Measurements from ENCODE around the gene TMPRSS6. TPM values are rescaled to one million over a fixed set of nuclear protein-coding genes. Genes with fewer than 3 reads are reported as not detected.

Gene TMPRSS6
- total RNA-seq, 6 experiments from 2014 or later, result not detected

GRCh38 chr22:37090920-37091695 lies 18.4 kb downstream of the TMPRSS6 start:
- no peak for DNase-seq
- no peaks in the 10 kb centered on the region for H3K36me3 Mint-ChIP-seq (ENCODE audit: low read depth)
- no peak overlapping the region for H3K27ac Mint-ChIP-seq
- no peak overlapping the region for H3K4me3 Mint-ChIP-seq
- H3K4me1 Mint-ChIP-seq (ENCODE audit: low read depth), result peaks cover 9% of the 10 kb centered on the region
- H3K9me3 Mint-ChIP-seq, result no peaks in the 10 kb centered on the region
- TF ChIP-seq CTCF (IDR thresholded peaks at IDR 0.05), result no peak
- peaks cover 32% of the 10 kb centered on the region for H3K27me3 Mint-ChIP-seq (ENCODE audit: insufficient read depth)

GRCh38 chr22:37089434-37089833 lies 20.1 kb downstream of the TMPRSS6 start:
- DNase-seq, result no peak
- Mint-ChIP-seq H3K9me3 (no peaks in the 10 kb centered on the region), H3K4me3 (no peak overlapping the region), H3K4me1 (ENCODE audit: low read depth) (peaks cover 9% of the 10 kb centered on the region), H3K27me3 (ENCODE audit: insufficient read depth) (peaks cover 30% of the 10 kb centered on the region), H3K36me3 (ENCODE audit: low read depth) (no peaks in the 10 kb centered on the region), H3K27ac (no peak overlapping the region)
- no peak for TF ChIP-seq CTCF (IDR thresholded peaks at IDR 0.05)

DNA sequence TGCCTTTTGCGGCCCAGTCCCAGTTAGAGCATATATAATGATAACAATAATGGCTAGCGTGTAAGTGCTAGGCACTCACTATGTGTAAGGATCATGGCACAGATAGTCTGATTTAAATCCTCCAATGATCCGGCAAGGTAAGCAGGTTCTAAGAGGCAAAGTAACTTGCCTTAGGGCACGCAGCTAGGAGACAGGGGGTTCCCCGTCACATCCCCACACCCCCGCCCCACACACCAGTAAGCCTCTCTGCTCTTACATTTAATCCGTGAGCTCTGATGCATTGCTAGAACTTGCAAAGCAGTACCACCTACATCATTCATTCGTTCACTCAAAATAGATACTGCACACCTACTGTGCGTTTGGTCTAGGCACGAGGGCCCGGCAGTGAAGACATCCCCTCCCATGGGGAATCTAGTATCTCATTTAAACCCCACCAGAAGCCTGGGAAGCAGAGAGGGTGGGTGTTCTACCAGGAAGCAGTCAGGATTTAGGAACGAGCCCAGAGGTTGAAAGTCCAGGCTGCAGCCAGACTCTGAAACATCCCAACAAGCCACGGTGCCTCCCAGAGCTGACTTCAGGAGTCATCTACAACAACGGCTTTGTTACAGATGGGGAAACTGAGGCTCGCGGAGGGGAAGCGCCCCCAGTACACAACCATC lies 20.6 kb downstream of the TMPRSS6 start:
- no peak overlapping the region for H3K27ac Mint-ChIP-seq
- peaks cover 30% of the 10 kb centered on the region for H3K27me3 Mint-ChIP-seq (ENCODE audit: insufficient read depth)

DNA sequence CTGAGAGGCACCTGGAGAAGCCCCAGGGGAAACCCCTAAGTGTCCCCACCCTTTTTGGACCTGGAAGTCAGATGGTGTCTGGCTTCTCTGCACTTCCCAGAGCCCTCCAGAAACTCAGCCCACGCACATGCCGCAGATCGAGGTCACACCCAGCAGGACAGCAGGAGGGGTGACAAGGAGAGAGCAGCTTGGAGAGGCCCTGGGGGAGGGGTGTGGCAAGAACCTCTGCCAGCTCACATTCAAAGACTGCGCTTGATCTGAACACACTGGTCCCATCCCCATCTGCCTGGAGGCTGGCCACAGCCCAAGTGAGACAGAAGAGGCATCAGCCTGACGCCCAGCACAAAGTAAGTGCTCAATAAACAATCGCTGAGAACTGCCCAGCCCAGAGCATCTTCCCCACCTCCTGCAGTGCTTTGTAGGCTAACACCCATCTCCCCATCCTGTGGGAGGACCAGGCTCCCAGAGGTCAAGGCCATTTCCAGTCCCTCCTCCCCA lies 21.4 kb downstream of the TMPRSS6 start:
- Mint-ChIP-seq H3K27me3 (ENCODE audit: insufficient read depth) (peaks cover 35% of the 10 kb centered on the region), H3K9me3 (no peaks in the 10 kb centered on the region), H3K4me1 (ENCODE audit: low read depth) (peaks cover 9% of the 10 kb centered on the region), H3K36me3 (ENCODE audit: low read depth) (no peaks in the 10 kb centered on the region), H3K27ac (no peak overlapping the region), H3K4me3 (no peak overlapping the region)
- no peak for TF ChIP-seq CTCF (IDR thresholded peaks at IDR 0.05)
- DNase-seq, result peak; percentile 15

More for the DNA sequence above, 20.6 kb downstream of the TMPRSS6 start:
- H3K36me3 Mint-ChIP-seq (ENCODE audit: low read depth), result no peaks in the 10 kb centered on the region
- H3K4me1 Mint-ChIP-seq (ENCODE audit: low read depth), result peaks cover 9% of the 10 kb centered on the region
- H3K9me3 Mint-ChIP-seq, result no peaks in the 10 kb centered on the region
- H3K4me3 Mint-ChIP-seq, result no peak overlapping the region
- no peak for DNase-seq
- TF ChIP-seq CTCF (IDR thresholded peaks at IDR 0.05), result no peak

DNA sequence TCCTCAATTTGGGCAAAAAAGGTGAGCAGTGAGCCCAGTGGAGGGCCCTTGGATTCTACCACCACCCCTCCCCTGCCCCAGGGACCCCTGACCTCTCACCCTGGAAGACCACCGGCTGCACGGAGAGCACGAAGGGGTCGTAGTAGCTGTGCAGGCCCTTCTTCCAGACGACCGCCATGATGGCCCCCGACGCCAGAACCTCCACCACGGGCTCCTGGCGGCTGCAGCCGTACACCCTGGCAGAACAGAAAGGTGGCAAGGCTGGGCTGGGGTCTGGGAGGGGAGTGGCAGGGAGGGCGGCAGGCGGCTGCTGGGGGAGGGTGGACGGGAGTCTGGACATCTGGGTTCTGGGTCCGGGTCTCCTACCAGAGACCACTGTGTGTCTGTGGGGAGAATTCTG lies 23.3 kb downstream of the TMPRSS6 start:
- Mint-ChIP-seq H3K27me3 (ENCODE audit: insufficient read depth) (peaks cover 35% of the 10 kb centered on the region), H3K4me3 (no peak overlapping the region), H3K9me3 (no peaks in the 10 kb centered on the region), H3K4me1 (ENCODE audit: low read depth) (peaks cover 9% of the 10 kb centered on the region), H3K27ac (no peak overlapping the region), H3K36me3 (ENCODE audit: low read depth) (no peaks in the 10 kb centered on the region)
- TF ChIP-seq CTCF (IDR thresholded peaks at IDR 0.05), result no peak
- DNase-seq, result no peak

All from HFFc6 (cell line).